ENCODE measurements around the gene IQCM. TPM values are rescaled to one million over a fixed set of nuclear protein-coding genes. Genes with fewer than 3 reads are reported as not detected.
A peak's percentile ranks its signal among the peaks of the same experiment; 100 is the strongest.

The IQCM gene
- total RNA-seq, 1 experiment from 2014 or later = not detected

DNA sequence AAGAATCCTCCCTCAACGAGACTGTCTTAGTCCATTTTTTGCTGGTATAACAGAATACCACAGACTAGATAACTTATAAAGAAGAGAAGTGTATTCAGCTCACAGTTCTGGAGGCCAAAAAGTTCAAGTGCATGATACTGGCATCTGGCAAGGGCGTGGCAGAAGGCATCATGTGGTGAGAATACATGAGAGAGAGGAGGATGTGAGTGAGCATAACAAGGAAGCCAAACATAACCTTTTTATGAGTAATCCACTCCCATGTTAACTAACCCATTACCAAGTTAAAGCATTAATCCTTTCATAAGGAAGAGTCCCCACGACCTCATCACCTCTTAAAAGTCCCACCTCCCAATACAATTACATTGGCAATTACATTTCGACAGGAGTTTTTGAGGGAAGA, 504.6 kb downstream of the IQCM start:
- no peaks in the 10 kb centered on the region for H3K27me3 ChIP-seq (ENCODE audit: low read length)
- no peaks in the 10 kb centered on the region for H3K36me3 ChIP-seq (ENCODE audit: low read depth, low read length)
- intact Hi-C loops (cut with micrococcal nuclease) = no loop called here
- H3K4me2 ChIP-seq (ENCODE audit: low read length) = no peak overlapping the region
- no peaks in the 10 kb centered on the region for H3F3A ChIP-seq (ENCODE audit: low read length, unreplicated experiment)
- no peak overlapping the region for H2AFZ ChIP-seq (ENCODE audit: low read length)
- no peaks in the 10 kb centered on the region for H3K79me2 ChIP-seq (ENCODE audit: low read length)
- peak; percentile 1 for DNase-seq
- ATAC-seq = no peak
- H4K20me1 ChIP-seq (ENCODE audit: low read length) = no peaks in the 10 kb centered on the region
- H3K4me3 ChIP-seq (ENCODE audit: low read length) = no peak overlapping the region
- H3K27ac ChIP-seq (ENCODE audit: low read length) = no peak overlapping the region
- H3K4me1 ChIP-seq (ENCODE audit: insufficient read depth, low read length) = no peaks in the 10 kb centered on the region
- CTCF ChIA-PET = no interaction called here
- H3K9me2 ChIP-seq (replicated peaks; ENCODE audit: low read length) = no peaks in the 10 kb centered on the region
- no TSS peak for BruUV-seq (replicated peaks)
- H3K9me3 ChIP-seq (ENCODE audit: low read length) = no peaks in the 10 kb centered on the region
- H3K9ac ChIP-seq (ENCODE audit: low read length) = no peak overlapping the region
- POLR2A ChIA-PET (ENCODE audit: unreplicated experiment) = no interaction called here
- TF ChIP-seq EZH2phosphoT487 (IDR thresholded peaks at IDR 0.05; ENCODE audit: borderline replicate concordance, low read length) = no peak
- TF ChIP-seq EZH2 (IDR thresholded peaks at IDR 0.05; ENCODE audit: low read length, unreplicated experiment) = no peak
- TF ChIP-seq, protein P1, sequence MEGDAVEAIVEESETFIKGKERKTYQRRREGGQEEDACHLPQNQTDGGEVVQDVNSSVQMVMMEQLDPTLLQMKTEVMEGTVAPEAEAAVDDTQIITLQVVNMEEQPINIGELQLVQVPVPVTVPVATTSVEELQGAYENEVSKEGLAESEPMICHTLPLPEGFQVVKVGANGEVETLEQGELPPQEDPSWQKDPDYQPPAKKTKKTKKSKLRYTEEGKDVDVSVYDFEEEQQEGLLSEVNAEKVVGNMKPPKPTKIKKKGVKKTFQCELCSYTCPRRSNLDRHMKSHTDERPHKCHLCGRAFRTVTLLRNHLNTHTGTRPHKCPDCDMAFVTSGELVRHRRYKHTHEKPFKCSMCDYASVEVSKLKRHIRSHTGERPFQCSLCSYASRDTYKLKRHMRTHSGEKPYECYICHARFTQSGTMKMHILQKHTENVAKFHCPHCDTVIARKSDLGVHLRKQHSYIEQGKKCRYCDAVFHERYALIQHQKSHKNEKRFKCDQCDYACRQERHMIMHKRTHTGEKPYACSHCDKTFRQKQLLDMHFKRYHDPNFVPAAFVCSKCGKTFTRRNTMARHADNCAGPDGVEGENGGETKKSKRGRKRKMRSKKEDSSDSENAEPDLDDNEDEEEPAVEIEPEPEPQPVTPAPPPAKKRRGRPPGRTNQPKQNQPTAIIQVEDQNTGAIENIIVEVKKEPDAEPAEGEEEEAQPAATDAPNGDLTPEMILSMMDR (conservative IDR thresholded peaks at IDR 0.05; ENCODE audit: low read depth, low read length) = no peak

DNA sequence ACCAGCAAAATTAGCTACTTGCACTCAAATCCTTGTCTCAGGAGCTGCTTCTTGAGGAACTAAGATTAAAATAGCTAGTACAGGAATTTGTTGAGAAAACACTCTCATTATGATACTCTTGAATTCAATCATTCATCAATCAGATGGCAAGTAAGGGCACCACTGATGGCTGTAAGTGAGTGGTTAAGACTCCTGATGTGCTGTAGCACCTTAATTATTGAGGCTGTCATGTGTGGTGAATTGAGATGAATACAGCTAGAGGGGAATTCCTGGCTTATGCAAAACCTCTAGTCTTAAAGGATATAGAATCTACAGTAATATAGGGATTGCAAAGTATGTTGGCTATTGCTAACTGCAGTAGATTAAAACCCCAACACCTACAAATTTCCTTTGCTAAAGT, 509.1 kb downstream of the IQCM start:
- Histone ChIP-seq H3F3A (ENCODE audit: low read length, unreplicated experiment) (no peaks in the 10 kb centered on the region), H3K79me2 (ENCODE audit: low read length) (no peaks in the 10 kb centered on the region), H3K4me1 (ENCODE audit: insufficient read depth, low read length) (no peaks in the 10 kb centered on the region), H3K36me3 (ENCODE audit: low read depth, low read length) (no peaks in the 10 kb centered on the region), H3K4me2 (ENCODE audit: low read length) (no peak overlapping the region), H4K20me1 (ENCODE audit: low read length) (no peaks in the 10 kb centered on the region), H3K27me3 (ENCODE audit: low read length) (no peaks in the 10 kb centered on the region), H3K27ac (ENCODE audit: low read length) (no peak overlapping the region), H3K9me2 (replicated peaks; ENCODE audit: low read length) (no peaks in the 10 kb centered on the region), H3K4me3 (ENCODE audit: low read length) (no peak overlapping the region), H3K9ac (ENCODE audit: low read length) (no peak overlapping the region), H2AFZ (ENCODE audit: low read length) (no peak overlapping the region), H3K9me3 (ENCODE audit: low read length) (no peaks in the 10 kb centered on the region)
- no TSS peak for BruUV-seq (replicated peaks)
- ChIA-PET POLR2A (ENCODE audit: unreplicated experiment) (no interaction called here), CTCF (no interaction called here)
- ATAC-seq (no peak), DNase-seq (no peak)
- TF ChIP-seq EZH2phosphoT487 (IDR thresholded peaks at IDR 0.05; ENCODE audit: borderline replicate concordance, low read length) (no peak), EZH2 (IDR thresholded peaks at IDR 0.05; ENCODE audit: low read length, unreplicated experiment) (no peak)
- TF ChIP-seq, protein P1 (conservative IDR thresholded peaks at IDR 0.05; ENCODE audit: low read depth, low read length) = no peak
- intact Hi-C loops (cut with micrococcal nuclease) = no loop called here

Measured in PC-3 (cell line).